SK-N-SH (cell line): Measurements from ENCODE around the gene MAP2K5.

ENCODE experiments used
- EP300 ChIP-seq, 2 experiments: IDR thresholded peaks; 2 replicates each; pipeline versions ENCODE4 v1.4.0 to v1.6.1; 2012; ENCODE audit warnings: borderline replicate concordance in 1 of 2, low read depth in 1 of 2, low read length in 1 of 2
- EZH2phosphoT487 ChIP-seq: fragments of 200-600 bp; sonication (generic); IDR thresholded peaks from 2 replicates; pipeline ENCODE4 v1.6.1; 2017; ENCODE audit warnings: low read depth, mixed run types, mild to moderate bottlenecking, antibody characterized with exemption, moderate library complexity, borderline replicate concordance
- JUND ChIP-seq: IDR thresholded peaks from 2 replicates; pipeline ENCODE4 v1.4.0; 2012
- MXI1 ChIP-seq: IDR thresholded peaks from 2 replicates; pipeline ENCODE4 v1.6.1; 2012; ENCODE audit warnings: mild to moderate bottlenecking, low read depth, low read length, improper control_type of control experiment
- NRF1 ChIP-seq: IDR thresholded peaks from 2 replicates; pipeline ENCODE4 v1.6.1; 2012; ENCODE audit warnings: low read depth, mild to moderate bottlenecking, low read length
- POLR2AphosphoS5 ChIP-seq: IDR thresholded peaks from 2 replicates; pipeline ENCODE4 v1.6.1; 2012; ENCODE audit warnings: low read depth, low read length
- RFX5 ChIP-seq: IDR thresholded peaks from 2 replicates; pipeline ENCODE4 v1.6.1; 2012; ENCODE audit warnings: mild to moderate bottlenecking, improper control_type of control experiment, low read length
- TF ChIP-seq, protein P1 (sequence below): fragments of 200-600 bp; sonication (generic); IDR thresholded peaks from 2 replicates; pipeline ENCODE4 v1.6.1; 2017; ENCODE audit warnings: antibody characterized with exemption, mild to moderate bottlenecking, moderate library complexity

DNA sequence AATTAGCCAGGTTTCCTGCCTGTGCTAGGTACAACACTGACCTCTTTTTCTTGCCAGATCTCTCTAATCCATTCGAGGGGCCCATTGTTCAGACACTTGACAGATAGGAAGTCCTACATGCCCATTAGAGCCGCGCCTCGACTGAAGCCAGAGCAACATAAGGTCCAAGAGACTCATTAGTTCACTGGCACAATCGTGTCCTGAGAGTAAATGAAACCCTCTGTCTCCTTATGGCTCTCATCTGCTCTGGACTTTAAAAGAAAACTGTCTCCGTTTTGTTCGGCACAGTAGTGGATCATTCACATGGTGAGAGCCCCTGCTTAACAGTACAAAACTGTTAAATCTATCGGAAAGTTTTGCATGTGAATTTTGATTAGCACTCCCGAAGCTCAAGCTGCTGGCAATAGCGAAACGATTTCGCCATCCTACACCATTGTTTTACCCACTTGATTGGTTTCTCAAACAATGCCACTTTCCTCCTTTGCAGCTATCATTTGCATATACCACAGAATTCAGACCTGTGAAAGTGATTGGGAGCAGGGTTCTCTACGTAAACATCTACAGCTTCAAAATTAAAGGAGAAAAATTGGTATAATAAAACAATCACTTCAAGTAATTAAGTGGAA lies 40.6 kb upstream of the MAP2K5 start:
- TF ChIP-seq EP300 (IDR thresholded peaks at IDR 0.05; ENCODE audit: borderline replicate concordance in 1 of 2, low read depth in 1 of 2, low read length in 1 of 2) (no peak), MXI1 (no peak), NRF1 (no peak), EZH2phosphoT487 (no peak), POLR2AphosphoS5 (no peak), RFX5 (no peak), JUND (no peak)
- TF ChIP-seq, protein P1, sequence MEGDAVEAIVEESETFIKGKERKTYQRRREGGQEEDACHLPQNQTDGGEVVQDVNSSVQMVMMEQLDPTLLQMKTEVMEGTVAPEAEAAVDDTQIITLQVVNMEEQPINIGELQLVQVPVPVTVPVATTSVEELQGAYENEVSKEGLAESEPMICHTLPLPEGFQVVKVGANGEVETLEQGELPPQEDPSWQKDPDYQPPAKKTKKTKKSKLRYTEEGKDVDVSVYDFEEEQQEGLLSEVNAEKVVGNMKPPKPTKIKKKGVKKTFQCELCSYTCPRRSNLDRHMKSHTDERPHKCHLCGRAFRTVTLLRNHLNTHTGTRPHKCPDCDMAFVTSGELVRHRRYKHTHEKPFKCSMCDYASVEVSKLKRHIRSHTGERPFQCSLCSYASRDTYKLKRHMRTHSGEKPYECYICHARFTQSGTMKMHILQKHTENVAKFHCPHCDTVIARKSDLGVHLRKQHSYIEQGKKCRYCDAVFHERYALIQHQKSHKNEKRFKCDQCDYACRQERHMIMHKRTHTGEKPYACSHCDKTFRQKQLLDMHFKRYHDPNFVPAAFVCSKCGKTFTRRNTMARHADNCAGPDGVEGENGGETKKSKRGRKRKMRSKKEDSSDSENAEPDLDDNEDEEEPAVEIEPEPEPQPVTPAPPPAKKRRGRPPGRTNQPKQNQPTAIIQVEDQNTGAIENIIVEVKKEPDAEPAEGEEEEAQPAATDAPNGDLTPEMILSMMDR = no peak
